ENCODE measurements around the gene CMTM8.

GRCh38 chr3:32323604-32324003 is 85.1 kb downstream of the CMTM8 start:
- TF ChIP-seq POLR2AphosphoS5 (IDR thresholded peaks at IDR 0.05; ENCODE audit: insufficient read depth in 1 of 2, low read depth in 1 of 2) = no peak
- no peak for TF ChIP-seq POLR2A (IDR thresholded peaks at IDR 0.05)
- no peak for TF ChIP-seq CTCF (IDR thresholded peaks at IDR 0.05)
